Mesothelial cell of epicardium (in vitro differentiated cells): ENCODE data around the gene CLP1. TPM values are rescaled to one million over a fixed set of nuclear protein-coding genes. Genes with fewer than 3 reads are reported as not detected.

ENCODE experiments used
- DNase-seq, 2 experiments: peaks; one replicate each; pipeline ENCODE4 v3.0.0; 2021; ENCODE audit warnings: low spot score in 2 of 2; ENCODE audit not compliant: unreplicated experiment in 2 of 2
- H3K27ac Mint-ChIP-seq: 2 replicates; pipeline ENCODE4 v1.8.0; 2021; ENCODE audit warnings: mixed read lengths
- H3K27me3 Mint-ChIP-seq: 2 replicates; pipeline ENCODE4 v1.8.0; 2021; ENCODE audit warnings: low read depth, mixed read lengths
- H3K36me3 Mint-ChIP-seq: 2 replicates; pipeline ENCODE4 v1.8.0; 2021; ENCODE audit warnings: mixed read lengths
- H3K4me1 Mint-ChIP-seq: 2 replicates; pipeline ENCODE4 v1.8.0; 2021; ENCODE audit warnings: mixed read lengths
- H3K4me3 Mint-ChIP-seq: 2 replicates; pipeline ENCODE4 v1.8.0; 2021; ENCODE audit warnings: mild to moderate bottlenecking, moderate library complexity, mixed read lengths
- H3K9me3 Mint-ChIP-seq: 2 replicates; pipeline ENCODE4 v1.8.0; 2021; ENCODE audit warnings: mixed read lengths
- total RNA-seq: library from RNA; stranded (reverse); gene quantifications from 3 replicates; pipeline ENCODE4 v1.2.1, GENCODE V29; 2021
- TF ChIP-seq, protein P1 (sequence below): fragments of 200-600 bp; sonication (generic); IDR thresholded peaks from one replicate; pipeline ENCODE4 v1.5.0; 2021; ENCODE audit warnings: antibody characterized with exemption; ENCODE audit not compliant: unreplicated experiment

The CLP1 gene
- total RNA-seq, 1 donor from 2014 or later: 19.5 TPM

DNA sequence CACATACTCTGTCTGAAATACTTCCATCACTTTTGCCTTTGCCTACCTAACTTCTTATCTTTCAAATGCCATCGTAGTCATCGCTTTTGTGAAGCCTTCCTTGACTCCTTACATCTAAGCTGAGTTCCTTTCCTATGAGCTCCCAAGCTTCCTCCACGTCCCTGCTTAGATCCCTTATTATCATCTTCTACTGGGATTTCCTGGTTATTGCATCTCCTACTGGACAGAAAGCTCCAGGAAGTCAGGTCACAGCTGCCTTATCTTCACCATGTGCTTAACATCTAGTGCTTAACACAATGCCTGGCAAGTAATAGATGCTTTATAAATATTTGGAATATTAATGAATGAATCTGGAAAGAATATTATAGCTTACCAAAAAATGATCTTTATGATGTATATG is 13.8 kb upstream of the CLP1 start:
- H3K9me3 Mint-ChIP-seq: no peaks in the 10 kb centered on the region
- no peak overlapping the region for H3K4me3 Mint-ChIP-seq
- DNase-seq: no peak
- peaks cover 79% of the 10 kb centered on the region for H3K4me1 Mint-ChIP-seq
- H3K27me3 Mint-ChIP-seq: no peaks in the 10 kb centered on the region
- H3K36me3 Mint-ChIP-seq: peaks cover 1% of the 10 kb centered on the region
- TF ChIP-seq, protein P1, sequence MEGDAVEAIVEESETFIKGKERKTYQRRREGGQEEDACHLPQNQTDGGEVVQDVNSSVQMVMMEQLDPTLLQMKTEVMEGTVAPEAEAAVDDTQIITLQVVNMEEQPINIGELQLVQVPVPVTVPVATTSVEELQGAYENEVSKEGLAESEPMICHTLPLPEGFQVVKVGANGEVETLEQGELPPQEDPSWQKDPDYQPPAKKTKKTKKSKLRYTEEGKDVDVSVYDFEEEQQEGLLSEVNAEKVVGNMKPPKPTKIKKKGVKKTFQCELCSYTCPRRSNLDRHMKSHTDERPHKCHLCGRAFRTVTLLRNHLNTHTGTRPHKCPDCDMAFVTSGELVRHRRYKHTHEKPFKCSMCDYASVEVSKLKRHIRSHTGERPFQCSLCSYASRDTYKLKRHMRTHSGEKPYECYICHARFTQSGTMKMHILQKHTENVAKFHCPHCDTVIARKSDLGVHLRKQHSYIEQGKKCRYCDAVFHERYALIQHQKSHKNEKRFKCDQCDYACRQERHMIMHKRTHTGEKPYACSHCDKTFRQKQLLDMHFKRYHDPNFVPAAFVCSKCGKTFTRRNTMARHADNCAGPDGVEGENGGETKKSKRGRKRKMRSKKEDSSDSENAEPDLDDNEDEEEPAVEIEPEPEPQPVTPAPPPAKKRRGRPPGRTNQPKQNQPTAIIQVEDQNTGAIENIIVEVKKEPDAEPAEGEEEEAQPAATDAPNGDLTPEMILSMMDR: no peak
- H3K27ac Mint-ChIP-seq: peak overlapping the region; percentile 23

GRCh38 chr11:57644748-57645688 is 12.5 kb upstream of the CLP1 start:
- Mint-ChIP-seq H3K9me3 (no peaks in the 10 kb centered on the region), H3K4me1 (peaks cover 85% of the 10 kb centered on the region), H3K36me3 (peaks cover 1% of the 10 kb centered on the region), H3K4me3 (no peak overlapping the region), H3K27ac (peak overlapping the region; percentile 78), H3K27me3 (no peaks in the 10 kb centered on the region)
- peak; percentile 69 to 88 for DNase-seq
- TF ChIP-seq, protein P1: peak; percentile 92

- TF ChIP-seq, protein P1: no peak
- DNase-seq: no peak
- Mint-ChIP-seq H3K4me3 (no peak overlapping the region), H3K27me3 (no peaks in the 10 kb centered on the region), H3K27ac (peak overlapping the region; percentile 78), H3K9me3 (no peaks in the 10 kb centered on the region), H3K36me3 (peaks cover 1% of the 10 kb centered on the region), H3K4me1 (peaks cover 85% of the 10 kb centered on the region)
Observed at GRCh38 chr11:57645689-57646085, 11.9 kb upstream of the CLP1 start.

DNA sequence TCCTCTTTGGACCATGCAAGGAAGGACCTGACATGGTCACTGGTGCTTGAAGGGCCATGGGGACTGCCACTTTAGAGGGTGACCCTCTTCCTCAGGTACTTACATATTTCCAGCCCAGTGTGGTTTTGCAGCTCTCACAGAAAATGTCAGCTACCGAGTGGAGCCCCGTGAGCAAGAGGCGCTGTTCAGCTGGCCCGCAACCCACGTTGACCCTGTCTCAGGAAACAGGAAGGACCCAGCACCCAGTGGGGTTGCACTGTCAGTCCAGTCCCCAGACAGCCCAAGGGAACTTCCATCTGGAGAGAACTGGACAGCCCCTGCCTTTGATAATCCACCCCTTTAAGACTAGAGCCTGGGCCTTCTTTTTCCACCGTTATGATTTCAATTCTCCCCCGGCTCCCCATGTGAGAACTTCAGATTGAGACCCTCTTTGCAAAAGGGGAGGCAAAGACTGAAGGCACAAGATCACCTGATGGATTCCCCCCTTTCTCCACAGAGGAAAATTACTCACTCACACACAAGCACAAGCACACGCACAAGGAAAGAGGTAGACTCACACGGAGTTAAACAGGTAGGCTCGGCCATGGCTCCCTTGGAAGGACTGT is 11.3 kb upstream of the CLP1 start:
- H3K4me3 Mint-ChIP-seq: peak overlapping the region; percentile 76
- H3K27me3 Mint-ChIP-seq: no peaks in the 10 kb centered on the region
- no peak for DNase-seq
- H3K9me3 Mint-ChIP-seq: no peaks in the 10 kb centered on the region
- TF ChIP-seq, protein P1: no peak
- H3K36me3 Mint-ChIP-seq: peaks cover 1% of the 10 kb centered on the region
- H3K4me1 Mint-ChIP-seq: peaks cover 85% of the 10 kb centered on the region
- peak overlapping the region; percentile 78 for H3K27ac Mint-ChIP-seq

GRCh38 chr11:57646799-57647303 is 10.7 kb upstream of the CLP1 start:
- H3K27me3 Mint-ChIP-seq: no peaks in the 10 kb centered on the region
- no peak for DNase-seq
- TF ChIP-seq, protein P1: no peak
- H3K27ac Mint-ChIP-seq: peak overlapping the region; percentile 78
- H3K4me1 Mint-ChIP-seq: peaks cover 81% of the 10 kb centered on the region
- H3K9me3 Mint-ChIP-seq: no peaks in the 10 kb centered on the region
- peaks cover 1% of the 10 kb centered on the region for H3K36me3 Mint-ChIP-seq
- peak overlapping the region; percentile 76 for H3K4me3 Mint-ChIP-seq
